Gastroesophageal sphincter (tissue), 3 donors: ENCODE measurements around the gene METTL26.

Source experiments
- POLR2A ChIP-seq, 2 donors: fragments of 450-650 bp; IDR thresholded peaks; one replicate each; pipeline ENCODE4 v1.6.1; 2017; ENCODE audit warnings: antibody characterized with exemption in 2 of 2, mild to moderate bottlenecking in 2 of 2, moderate library complexity in 1 of 2
- POLR2AphosphoS5 ChIP-seq: sonication (generic); formaldehyde crosslinking; IDR thresholded peaks from one replicate; pipeline ENCODE4 v1.6.1; 2017; ENCODE audit warnings: antibody characterized with exemption
- TF ChIP-seq, protein P1 (sequence below), 4 experiments: fragments of 200-600 bp in 2 of 4; fragments of 450-650 bp in 2 of 4; sonication (generic) in 1 of 4; IDR thresholded peaks; one replicate each; pipeline ENCODE4 v1.5.1; 2017 to 2019; ENCODE audit warnings: antibody characterized with exemption in 4 of 4, mild to moderate bottlenecking in 2 of 4, moderate library complexity in 2 of 4

DNA sequence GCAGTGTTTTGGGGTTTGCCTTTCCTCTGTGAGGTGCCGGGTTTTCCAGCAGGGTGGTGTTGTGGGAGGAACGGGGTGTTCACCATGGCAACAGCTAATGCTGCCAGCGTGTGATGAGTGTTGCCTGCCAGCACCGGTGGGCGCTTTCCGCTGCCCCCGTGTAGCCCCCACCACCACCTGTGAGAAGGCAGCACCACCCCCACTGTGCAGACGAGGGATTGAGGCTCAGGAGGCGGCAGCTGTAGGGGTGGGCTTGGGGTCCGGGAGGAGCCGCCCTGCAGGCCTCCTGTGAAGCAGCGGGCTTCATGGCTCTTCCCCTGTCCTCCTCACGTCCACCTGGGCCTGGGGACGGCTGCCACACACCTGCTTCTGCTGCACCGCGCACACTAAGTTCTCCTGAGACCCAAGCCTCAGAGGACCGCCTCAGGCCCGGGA lies 41.0 kb downstream of the METTL26 start:
- TF ChIP-seq POLR2AphosphoS5 = no peak
- TF ChIP-seq, protein P1, sequence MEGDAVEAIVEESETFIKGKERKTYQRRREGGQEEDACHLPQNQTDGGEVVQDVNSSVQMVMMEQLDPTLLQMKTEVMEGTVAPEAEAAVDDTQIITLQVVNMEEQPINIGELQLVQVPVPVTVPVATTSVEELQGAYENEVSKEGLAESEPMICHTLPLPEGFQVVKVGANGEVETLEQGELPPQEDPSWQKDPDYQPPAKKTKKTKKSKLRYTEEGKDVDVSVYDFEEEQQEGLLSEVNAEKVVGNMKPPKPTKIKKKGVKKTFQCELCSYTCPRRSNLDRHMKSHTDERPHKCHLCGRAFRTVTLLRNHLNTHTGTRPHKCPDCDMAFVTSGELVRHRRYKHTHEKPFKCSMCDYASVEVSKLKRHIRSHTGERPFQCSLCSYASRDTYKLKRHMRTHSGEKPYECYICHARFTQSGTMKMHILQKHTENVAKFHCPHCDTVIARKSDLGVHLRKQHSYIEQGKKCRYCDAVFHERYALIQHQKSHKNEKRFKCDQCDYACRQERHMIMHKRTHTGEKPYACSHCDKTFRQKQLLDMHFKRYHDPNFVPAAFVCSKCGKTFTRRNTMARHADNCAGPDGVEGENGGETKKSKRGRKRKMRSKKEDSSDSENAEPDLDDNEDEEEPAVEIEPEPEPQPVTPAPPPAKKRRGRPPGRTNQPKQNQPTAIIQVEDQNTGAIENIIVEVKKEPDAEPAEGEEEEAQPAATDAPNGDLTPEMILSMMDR (IDR thresholded peaks at IDR 0.05) = no peak
- no peak for TF ChIP-seq POLR2A (IDR thresholded peaks at IDR 0.05)
